B cell (primary cell): Measurements from ENCODE around the gene HOATZ.

Experiments
- EZH2 ChIP-seq: IDR thresholded peaks from 2 replicates; pipeline ENCODE4 v1.6.1; 2012; ENCODE audit warnings: borderline replicate concordance, low read depth, mild to moderate bottlenecking, moderate library complexity, low read length; ENCODE audit not compliant: insufficient read depth, poor library complexity, severe bottlenecking
- TF ChIP-seq, protein P1 (sequence below): fragments of 200-600 bp; IDR thresholded peaks from one replicate; pipeline ENCODE4 v1.8.0; 2022; ENCODE audit warnings: antibody characterized with exemption, mild to moderate bottlenecking

DNA sequence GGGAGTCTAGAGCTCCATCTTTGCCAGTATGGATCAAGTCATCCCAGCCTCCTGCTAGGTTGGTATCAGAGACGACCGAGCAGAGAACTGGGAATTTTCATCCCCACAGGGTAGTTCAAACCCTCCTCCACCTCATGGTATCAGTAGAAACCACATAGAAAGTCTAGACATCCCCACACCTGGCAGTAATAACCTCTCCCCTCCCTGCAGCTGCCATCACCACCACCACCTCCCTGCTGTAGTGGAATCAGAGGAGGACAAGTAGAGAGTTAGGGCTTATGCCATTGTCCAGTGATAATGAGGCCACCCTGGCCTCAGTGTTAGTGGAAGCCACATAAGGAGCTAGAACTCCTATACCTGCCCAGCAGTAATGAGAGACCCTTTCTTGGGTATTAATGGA, 36.7 kb upstream of the HOATZ start:
- TF ChIP-seq, protein P1, sequence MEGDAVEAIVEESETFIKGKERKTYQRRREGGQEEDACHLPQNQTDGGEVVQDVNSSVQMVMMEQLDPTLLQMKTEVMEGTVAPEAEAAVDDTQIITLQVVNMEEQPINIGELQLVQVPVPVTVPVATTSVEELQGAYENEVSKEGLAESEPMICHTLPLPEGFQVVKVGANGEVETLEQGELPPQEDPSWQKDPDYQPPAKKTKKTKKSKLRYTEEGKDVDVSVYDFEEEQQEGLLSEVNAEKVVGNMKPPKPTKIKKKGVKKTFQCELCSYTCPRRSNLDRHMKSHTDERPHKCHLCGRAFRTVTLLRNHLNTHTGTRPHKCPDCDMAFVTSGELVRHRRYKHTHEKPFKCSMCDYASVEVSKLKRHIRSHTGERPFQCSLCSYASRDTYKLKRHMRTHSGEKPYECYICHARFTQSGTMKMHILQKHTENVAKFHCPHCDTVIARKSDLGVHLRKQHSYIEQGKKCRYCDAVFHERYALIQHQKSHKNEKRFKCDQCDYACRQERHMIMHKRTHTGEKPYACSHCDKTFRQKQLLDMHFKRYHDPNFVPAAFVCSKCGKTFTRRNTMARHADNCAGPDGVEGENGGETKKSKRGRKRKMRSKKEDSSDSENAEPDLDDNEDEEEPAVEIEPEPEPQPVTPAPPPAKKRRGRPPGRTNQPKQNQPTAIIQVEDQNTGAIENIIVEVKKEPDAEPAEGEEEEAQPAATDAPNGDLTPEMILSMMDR: no peak
- TF ChIP-seq EZH2: no peak
